Measurements from ENCODE around the gene VEGFB.

DNA sequence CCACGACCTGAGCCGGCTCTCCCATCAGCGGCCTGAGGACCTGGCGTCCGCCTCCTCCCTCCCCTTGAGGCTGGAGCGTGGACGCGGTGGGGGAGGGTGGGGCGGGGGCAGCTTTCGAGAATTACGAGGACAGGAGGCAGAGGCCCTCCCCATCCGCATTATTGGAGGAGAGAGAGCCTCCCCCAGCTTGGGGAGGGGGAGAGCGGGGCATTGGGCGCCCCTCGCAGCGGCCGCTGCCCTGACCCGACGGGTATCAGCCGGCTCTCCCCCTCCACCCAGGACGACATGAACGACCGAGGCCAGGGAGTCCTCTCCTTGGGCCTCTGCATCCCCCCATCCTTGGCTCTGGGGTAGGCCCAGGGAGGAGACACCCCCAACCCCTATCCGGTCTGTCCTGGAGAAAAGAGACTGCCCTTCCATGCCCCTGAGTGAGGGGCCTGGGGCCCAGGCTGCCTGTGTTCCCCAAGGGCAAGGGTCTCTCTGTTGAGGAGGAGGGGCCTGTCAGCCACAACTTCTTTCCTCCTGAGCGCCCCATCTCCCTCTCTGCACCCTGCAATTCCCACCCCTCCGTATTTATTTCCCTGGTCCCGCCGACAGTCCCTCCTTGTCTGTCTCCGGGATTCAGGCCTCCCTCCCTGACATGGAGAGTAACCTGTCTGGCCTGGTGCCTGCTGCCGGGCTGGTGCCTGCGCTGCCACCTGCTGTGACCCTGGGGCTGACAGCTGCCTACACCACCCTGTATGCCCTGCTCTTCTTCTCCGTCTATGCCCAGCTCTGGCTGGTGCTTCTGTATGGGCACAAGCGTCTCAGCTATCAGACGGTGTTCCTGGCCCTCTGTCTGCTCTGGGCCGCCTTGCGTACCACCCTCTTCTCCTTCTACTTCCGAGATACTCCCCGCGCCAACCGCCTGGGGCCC is 51.8 kb downstream of the VEGFB start:
- TF ChIP-seq, protein P1, sequence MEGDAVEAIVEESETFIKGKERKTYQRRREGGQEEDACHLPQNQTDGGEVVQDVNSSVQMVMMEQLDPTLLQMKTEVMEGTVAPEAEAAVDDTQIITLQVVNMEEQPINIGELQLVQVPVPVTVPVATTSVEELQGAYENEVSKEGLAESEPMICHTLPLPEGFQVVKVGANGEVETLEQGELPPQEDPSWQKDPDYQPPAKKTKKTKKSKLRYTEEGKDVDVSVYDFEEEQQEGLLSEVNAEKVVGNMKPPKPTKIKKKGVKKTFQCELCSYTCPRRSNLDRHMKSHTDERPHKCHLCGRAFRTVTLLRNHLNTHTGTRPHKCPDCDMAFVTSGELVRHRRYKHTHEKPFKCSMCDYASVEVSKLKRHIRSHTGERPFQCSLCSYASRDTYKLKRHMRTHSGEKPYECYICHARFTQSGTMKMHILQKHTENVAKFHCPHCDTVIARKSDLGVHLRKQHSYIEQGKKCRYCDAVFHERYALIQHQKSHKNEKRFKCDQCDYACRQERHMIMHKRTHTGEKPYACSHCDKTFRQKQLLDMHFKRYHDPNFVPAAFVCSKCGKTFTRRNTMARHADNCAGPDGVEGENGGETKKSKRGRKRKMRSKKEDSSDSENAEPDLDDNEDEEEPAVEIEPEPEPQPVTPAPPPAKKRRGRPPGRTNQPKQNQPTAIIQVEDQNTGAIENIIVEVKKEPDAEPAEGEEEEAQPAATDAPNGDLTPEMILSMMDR (IDR thresholded peaks at IDR 0.05; ENCODE audit: extremely low read depth in 1 of 2, insufficient read depth in 1 of 2, low read depth in 1 of 2, low read length in 2 of 2) = no peak
- TF ChIP-seq POLR2A (IDR thresholded peaks at IDR 0.05; ENCODE audit: low read depth, low read length) (peak; percentile 10), EZH2 (IDR thresholded peaks at IDR 0.05; ENCODE audit: borderline replicate concordance, low read depth, low read length, severe bottlenecking) (no peak), POLR2AphosphoS5 (IDR thresholded peaks at IDR 0.05; ENCODE audit: insufficient read depth, low read depth, low read length) (no peak)
